WTC11 (cell line): ENCODE results near the gene MIA.
"Not testable (repeated sequence)": the region's sequence is repeated elsewhere in the genome, so short reads cannot be mapped to it uniquely, and the experiment has no call there.

Experiments
- TP53 ChIP-seq: sonication (generic); formaldehyde crosslinking; IDR thresholded peaks from 2 replicates; pipeline ENCODE4 v1.8.1; 2023; ENCODE audit warnings: mild to moderate bottlenecking, missing genetic modification reagents
- ZSCAN18 ChIP-seq: fragments of 250-450 bp; sonication (Bioruptor Pico); IDR thresholded peaks from 2 replicates; pipeline ENCODE4 v2.1.2; 2022; ENCODE audit warnings: mild to moderate bottlenecking, moderate library complexity

GRCh38 chr19:40826699-40827385 is 51.5 kb downstream of the MIA start:
- not testable (repeated sequence) for TF ChIP-seq ZSCAN18, TP53 (CRISPR knock-in tag)
